HepG2 (cell line): Measurements from ENCODE around the gene GBGT1. TPM values are rescaled to one million over a fixed set of nuclear protein-coding genes. Genes with fewer than 3 reads are reported as not detected.

Experiments
- ATAC-seq: fragments of 200-7000 bp; cut with Tn5 transposase; 3 replicates; pipeline ENCODE4 v1.9.1; 2020; ENCODE audit warnings: mild to moderate bottlenecking, moderate library complexity
- BruUV-seq: library from RNA; stranded (reverse); fragments of 400-500 nt; replicated peaks from 2 replicates; lab custom pipeline; 2021; lab: Mats Ljungman, UMichigan
- CTCF ChIA-PET: fragments of 300-600 bp; formaldehyde crosslinking; extraction: SDS; loops from one replicate; lab custom pipeline; 2021; ENCODE audit warnings: low total read pairs, inconsistent platforms, low intra/inter-chr PET ratio; lab: Yijun Ruan, JAX
- POLR2A ChIA-PET: fragments of 350-600 bp; sonication (Branson Sonifier 250); formaldehyde crosslinking; loops from one replicate; lab custom pipeline; 2020; ENCODE audit warnings: antibody characterized with exemption, inconsistent platforms; lab: Yijun Ruan, JAX
- DNase-seq: peaks from one replicate; pipeline ENCODE4 v3.0.0-alpha.2; 2015; ENCODE audit warnings: low spot score
- FAIRE-seq: peaks from 3 replicates; lab custom pipeline; 2011; peaks lifted over from hg19 to GRCh38; lab: Jason Lieb, UNC
- H2AFZ ChIP-seq: one replicate; pipeline ENCODE4 v1.6.1; 2011; ENCODE audit warnings: low read length, inconsistent platforms
- H3K27ac ChIP-seq: fragments of 300-600 bp; 3 replicates; pipeline ENCODE4 v1.8.0; 2011; ENCODE audit warnings: mixed run types, mild to moderate bottlenecking, mixed read lengths, low read length, inconsistent platforms; ENCODE audit not compliant: insufficient read depth; ENCODE audit errors: extremely low read length
- H3K27me3 ChIP-seq, 2 experiments: fragments of 200-600 bp in 1 of 2; 2 replicates in 1 of 2; 3 replicates in 1 of 2; pipeline versions ENCODE4 v1.6.0 to v1.8.0; 2011; ENCODE audit warnings: low read length in 2 of 2, mild to moderate bottlenecking in 2 of 2, moderate library complexity in 2 of 2, inconsistent platforms in 1 of 2; ENCODE audit not compliant: insufficient read depth in 2 of 2, control insufficient read depth in 1 of 2
- H3K36me3 ChIP-seq, 2 experiments: fragments of 200-600 bp in 1 of 2; replicated peaks in 1 of 2; 2 replicates in 1 of 2; 3 replicates in 1 of 2; pipeline versions ENCODE4 v1.5.1 to v1.8.0; 2011; ENCODE audit warnings: low read length in 2 of 2, inconsistent platforms in 1 of 2; ENCODE audit not compliant: insufficient read depth in 2 of 2, control insufficient read depth in 1 of 2
- H3K4me1 ChIP-seq: 2 replicates; pipeline ENCODE4 v1.5.1; 2012; ENCODE audit warnings: low read length, inconsistent platforms; ENCODE audit not compliant: insufficient read depth
- H3K4me2 ChIP-seq: 2 replicates; pipeline ENCODE4 v1.6.0; 2011; ENCODE audit warnings: low read depth, low read length, inconsistent platforms
- H3K4me3 ChIP-seq, 3 experiments: fragments of 200-600 bp in 1 of 3; sonication (generic), shearing (Covaris generic) in 1 of 3; replicated peaks in 1 of 3; 2 replicates each; pipeline ENCODE4 v1.5.1; 2011 to 2016; ENCODE audit warnings: low read length in 3 of 3, inconsistent platforms in 2 of 3, low read depth in 2 of 3, mild to moderate bottlenecking in 2 of 3, control low read depth in 1 of 3, mixed read lengths in 1 of 3; ENCODE audit not compliant: insufficient read depth in 1 of 3
- H3K79me2 ChIP-seq: one replicate; pipeline ENCODE4 v1.6.1; 2011; ENCODE audit warnings: low read length, inconsistent platforms; ENCODE audit not compliant: insufficient read depth
- H3K9ac ChIP-seq: 2 replicates; pipeline ENCODE4 v1.6.0; 2011; ENCODE audit warnings: mild to moderate bottlenecking, low read depth, low read length, inconsistent platforms; ENCODE audit not compliant: insufficient read depth
- H3K9me3 ChIP-seq: 2 replicates; pipeline ENCODE4 v1.5.1; 2012; ENCODE audit warnings: mild to moderate bottlenecking, low read length
- H4K20me1 ChIP-seq: 2 replicates; pipeline ENCODE4 v1.6.0; 2011; ENCODE audit warnings: inconsistent platforms, mild to moderate bottlenecking, low read length, moderate library complexity; ENCODE audit not compliant: insufficient read depth
- GATAD2A ChIP-seq: IDR thresholded peaks from 2 replicates; pipeline ENCODE4 v1.6.1; 2016
- KDM5B ChIP-seq: sonication (generic); formaldehyde crosslinking; IDR thresholded peaks from 2 replicates; pipeline ENCODE4 v1.4.0; 2020; ENCODE audit warnings: missing genetic modification reagents, mild to moderate bottlenecking, borderline replicate concordance
- MIXL1 ChIP-seq: IDR thresholded peaks from 2 replicates; pipeline ENCODE4 v1.6.1; 2016
- PCBP1 ChIP-seq: fragments of 200-400 bp; formaldehyde crosslinking; IDR thresholded peaks from 2 replicates; pipeline ENCODE4 v1.6.1; 2017; ENCODE audit warnings: mild to moderate bottlenecking, low read depth, low read length, borderline replicate concordance
- PHF8 ChIP-seq: sonication (generic); formaldehyde crosslinking; IDR thresholded peaks from 2 replicates; pipeline ENCODE4 v1.5.0; 2020; ENCODE audit warnings: missing genetic modification reagents
- RBM39 ChIP-seq: fragments of 200-400 bp; formaldehyde crosslinking; IDR thresholded peaks from one replicate; pipeline ENCODE4 v1.6.1; 2018; ENCODE audit warnings: antibody characterized with exemption, mild to moderate bottlenecking, low read depth, low read length; ENCODE audit not compliant: poor library complexity, severe bottlenecking
- REXO4 ChIP-seq: sonication (generic); formaldehyde crosslinking; IDR thresholded peaks from 2 replicates; pipeline ENCODE4 v1.8.0; 2022; ENCODE audit warnings: missing genetic modification reagents, mild to moderate bottlenecking, borderline replicate concordance
- RXRB ChIP-seq: IDR thresholded peaks from 2 replicates; pipeline ENCODE4 v1.6.1; 2016; ENCODE audit warnings: borderline replicate concordance, missing genetic modification reagents, missing compliant biosample characterization
- SMC3 ChIP-seq: IDR thresholded peaks from 2 replicates; pipeline ENCODE4 v1.6.1; 2011; ENCODE audit warnings: low read length, improper control_type of control experiment
- SOX6 ChIP-seq, 2 experiments: fragments of 450-650 bp in 1 of 2; sonication (generic) in 1 of 2; formaldehyde crosslinking in 1 of 2; IDR thresholded peaks; 2 replicates each; pipeline versions ENCODE4 v1.4.0 to v1.6.1; 2017 to 2020; ENCODE audit warnings: antibody characterized with exemption in 1 of 2, mild to moderate bottlenecking in 1 of 2, missing genetic modification reagents in 1 of 2
- STAG1 ChIP-seq: sonication (generic); formaldehyde crosslinking; IDR thresholded peaks from 2 replicates; pipeline ENCODE4 v1.4.0; 2020; ENCODE audit warnings: missing genetic modification reagents
- ZBTB38 ChIP-seq: sonication (generic); formaldehyde crosslinking; IDR thresholded peaks from 2 replicates; pipeline ENCODE4 v1.5.1; 2020; ENCODE audit warnings: mild to moderate bottlenecking, missing genetic modification reagents
- ZNF331 ChIP-seq: sonication (generic); formaldehyde crosslinking; IDR thresholded peaks from 2 replicates; pipeline ENCODE4 v1.4.0; 2020; ENCODE audit warnings: missing genetic modification reagents
- ZNF350 ChIP-seq: sonication (generic); formaldehyde crosslinking; IDR thresholded peaks from 2 replicates; pipeline ENCODE4 v1.4.0; 2020; ENCODE audit warnings: mild to moderate bottlenecking, low read depth, missing genetic modification reagents, borderline replicate concordance
- ZNF589 ChIP-seq: sonication (generic); formaldehyde crosslinking; conservative IDR thresholded peaks from 2 replicates; pipeline ENCODE4 v1.8.0; 2022; ENCODE audit warnings: mild to moderate bottlenecking, moderate library complexity, missing genetic modification reagents
- WGBS: methylation state at CpG from one replicate; pipeline ENCODE4 v1.1.6; 2017; ENCODE audit warnings: low lambda C conversion rate; 5-methylcytosine and 5-hydroxymethylcytosine counted together
- in situ Hi-C: cut with HindIII; loops from 2 replicates; pipeline ENCODE4 v1.10.0; 2017; ENCODE audit warnings: low pct_unique_long_range_greater_than_20kb; ENCODE audit not compliant: extremely low pct_ligation_motif_present
- intact Hi-C: fragments of 100-400 bp; cut with micrococcal nuclease; formaldehyde crosslinking; loops from one replicate; pipeline ENCODE4 v1.10.0; 2022; ENCODE audit not compliant: unreplicated experiment
- polyA plus RNA-seq, 8 experiments: library from polyadenylated mRNA; depleted of rRNA in 3 of 8; stranded (reverse) in 7 of 8; unstranded in 1 of 8; fragments of >200 nt; fragmentation: Illumina TruSeq in 4 of 8; extraction: Trizol in 4 of 8; gene quantifications; 2 replicates each; pipeline versions ENCODE4 v1.2.1 to v1.2.3, GENCODE V29; 2011 to 2016; ENCODE audit warnings: low read depth in 4 of 8, missing spikeins in 1 of 8, mixed read lengths in 1 of 8; ENCODE audit not compliant: insufficient read depth in 1 of 8
- total RNA-seq, 5 experiments: library from RNA; depleted of rRNA; stranded (reverse); fragments of >200 nt; fragmentation: Illumina TruSeq; extraction: Trizol; gene quantifications; 2 replicates each; pipeline ENCODE4 v1.2.3, GENCODE V29; 2016; ENCODE audit warnings: low read depth in 1 of 5
- TF ChIP-seq, protein P1 (sequence below): IDR thresholded peaks from 2 replicates; pipeline ENCODE4 v1.4.0; 2020; ENCODE audit warnings: mild to moderate bottlenecking, missing genetic modification reagents
- TF ChIP-seq, protein P2 (sequence below): sonication (generic); formaldehyde crosslinking; IDR thresholded peaks from 2 replicates; pipeline ENCODE4 v1.4.0; 2020; ENCODE audit warnings: missing genetic modification reagents

Gene GBGT1
- total and polyA plus RNA-seq, 2 of the 13 experiments (the other 11 are each of a cell fraction or from before 2014, with no cell fraction given) = not detected

DNA sequence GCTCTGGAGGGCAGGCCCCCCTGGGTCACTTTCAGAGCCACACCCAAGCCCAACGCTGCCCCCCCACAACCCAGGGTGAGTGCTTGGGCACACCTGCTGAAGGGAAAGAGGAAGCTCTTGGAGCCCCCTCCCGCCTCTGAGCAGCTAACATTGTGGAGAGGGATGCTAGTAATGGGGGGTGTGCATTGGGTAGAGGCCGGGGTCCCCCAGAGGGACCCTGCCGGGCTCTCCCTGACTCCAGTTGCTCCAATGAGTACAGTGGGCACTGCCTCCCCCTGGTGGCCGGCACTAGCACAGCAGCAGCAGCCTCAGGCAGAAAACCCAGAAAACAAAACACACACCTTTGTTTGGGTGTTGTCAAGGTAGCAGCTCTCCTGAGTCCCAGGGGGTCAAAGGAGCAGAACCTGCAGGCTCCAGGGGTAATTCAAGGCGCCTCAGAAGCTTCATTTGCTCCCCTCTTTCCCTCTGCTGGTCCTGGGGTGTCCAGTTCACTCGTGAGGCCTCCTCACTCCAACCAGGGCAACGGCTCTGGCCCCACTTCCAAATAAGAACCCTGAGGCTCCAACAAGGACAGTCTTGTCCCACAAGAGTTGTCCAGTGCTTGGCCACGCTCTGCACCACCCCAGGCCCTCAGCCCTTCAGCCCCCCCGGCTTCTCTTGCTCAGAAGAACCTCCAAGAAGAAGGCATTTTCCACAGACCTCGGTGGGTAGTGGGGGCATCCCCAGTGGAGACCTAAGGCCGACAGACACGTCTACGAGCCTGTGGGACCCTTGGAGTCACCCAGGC lies 16.1 kb downstream of the GBGT1 start:
- WGBS = 10% methylated on average over 12 of the region's 14 CpGs
- Histone ChIP-seq H3K4me1 (peaks cover 59% of the 10 kb centered on the region), H3K27ac (peak overlapping the region; percentile 80), H3K36me3 (no peaks in the 10 kb centered on the region), H3K27me3 (no peaks in the 10 kb centered on the region; a peak in 1 of 5 replicates), H3K9ac (peak overlapping the region; percentile 85), H3K79me2 (peaks cover 5% of the 10 kb centered on the region), H2AFZ (no peak overlapping the region), H3K4me2 (peak overlapping the region; percentile 100), H3K4me3 (peak overlapping the region; percentile 84 to 88 (median 88)), H4K20me1 (peaks cover 9% of the 10 kb centered on the region; the same call in 1 of the 2 replicates), H3K9me3 (no peaks in the 10 kb centered on the region)
- BruUV-seq = TSS peak; percentile 45
- ATAC-seq (peak; percentile 29), DNase-seq (peak; percentile 70), FAIRE-seq (peak; percentile 70)
- CTCF ChIA-PET = interaction anchor here (0.6 to 5.7 kb wide), 3 partner anchors 14 to 126 kb away, joined by 3 to 70 read pairs (median 3); no protein-coding TSS in a partner anchor
- in situ Hi-C loops (loop anchor here (5.0 to 10.0 kb wide), 2 partner anchors 40 to 103 kb away; no protein-coding TSS in a partner anchor), intact Hi-C loops (loop anchor here (5.0 kb wide), 2 partner anchors 105 to 120 kb away; no protein-coding TSS in a partner anchor)
- POLR2A ChIA-PET = no interaction called here
- TF ChIP-seq SOX6 (IDR thresholded peaks at IDR 0.05) = no peak
- TF ChIP-seq SOX6 (CRISPR knock-in tag; IDR thresholded peaks at IDR 0.05) = 0 out of 2 replicates have a peak, but pooled peaks have one; percentile 24
- no peak for TF ChIP-seq REXO4 (CRISPR knock-in tag)
- TF ChIP-seq ZNF350 (CRISPR knock-in tag) = peak; percentile 54; the same call in 1 of the 2 replicates
- TF ChIP-seq ZBTB38 = peak; percentile 37; the same call in 1 of the 2 replicates
- 0 out of 2 replicates have a peak, but pooled peaks have one; percentile 29 for TF ChIP-seq ZNF331 (CRISPR knock-in tag)
- TF ChIP-seq GATAD2A (CRISPR knock-in tag) = no peak
- no peak for TF ChIP-seq MIXL1 (CRISPR knock-in tag)
- TF ChIP-seq, protein P1, sequence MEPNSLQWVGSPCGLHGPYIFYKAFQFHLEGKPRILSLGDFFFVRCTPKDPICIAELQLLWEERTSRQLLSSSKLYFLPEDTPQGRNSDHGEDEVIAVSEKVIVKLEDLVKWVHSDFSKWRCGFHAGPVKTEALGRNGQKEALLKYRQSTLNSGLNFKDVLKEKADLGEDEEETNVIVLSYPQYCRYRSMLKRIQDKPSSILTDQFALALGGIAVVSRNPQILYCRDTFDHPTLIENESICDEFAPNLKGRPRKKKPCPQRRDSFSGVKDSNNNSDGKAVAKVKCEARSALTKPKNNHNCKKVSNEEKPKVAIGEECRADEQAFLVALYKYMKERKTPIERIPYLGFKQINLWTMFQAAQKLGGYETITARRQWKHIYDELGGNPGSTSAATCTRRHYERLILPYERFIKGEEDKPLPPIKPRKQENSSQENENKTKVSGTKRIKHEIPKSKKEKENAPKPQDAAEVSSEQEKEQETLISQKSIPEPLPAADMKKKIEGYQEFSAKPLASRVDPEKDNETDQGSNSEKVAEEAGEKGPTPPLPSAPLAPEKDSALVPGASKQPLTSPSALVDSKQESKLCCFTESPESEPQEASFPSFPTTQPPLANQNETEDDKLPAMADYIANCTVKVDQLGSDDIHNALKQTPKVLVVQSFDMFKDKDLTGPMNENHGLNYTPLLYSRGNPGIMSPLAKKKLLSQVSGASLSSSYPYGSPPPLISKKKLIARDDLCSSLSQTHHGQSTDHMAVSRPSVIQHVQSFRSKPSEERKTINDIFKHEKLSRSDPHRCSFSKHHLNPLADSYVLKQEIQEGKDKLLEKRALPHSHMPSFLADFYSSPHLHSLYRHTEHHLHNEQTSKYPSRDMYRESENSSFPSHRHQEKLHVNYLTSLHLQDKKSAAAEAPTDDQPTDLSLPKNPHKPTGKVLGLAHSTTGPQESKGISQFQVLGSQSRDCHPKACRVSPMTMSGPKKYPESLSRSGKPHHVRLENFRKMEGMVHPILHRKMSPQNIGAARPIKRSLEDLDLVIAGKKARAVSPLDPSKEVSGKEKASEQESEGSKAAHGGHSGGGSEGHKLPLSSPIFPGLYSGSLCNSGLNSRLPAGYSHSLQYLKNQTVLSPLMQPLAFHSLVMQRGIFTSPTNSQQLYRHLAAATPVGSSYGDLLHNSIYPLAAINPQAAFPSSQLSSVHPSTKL = no peak
- TF ChIP-seq PCBP1 = no peak
- peak; percentile 78 for TF ChIP-seq STAG1 (CRISPR knock-in tag)
- TF ChIP-seq RXRB (CRISPR knock-in tag) = peak; percentile 10; the same call in 1 of the 2 replicates
- TF ChIP-seq PHF8 (CRISPR knock-in tag) = 0 out of 2 replicates have a peak, but pooled peaks have one; percentile 7
- TF ChIP-seq KDM5B (CRISPR knock-in tag) = 0 out of 2 replicates have a peak, but pooled peaks have one; percentile 23
- peak; percentile 78 for TF ChIP-seq RBM39
- TF ChIP-seq ZNF589 = no peak
- TF ChIP-seq, protein P2, sequence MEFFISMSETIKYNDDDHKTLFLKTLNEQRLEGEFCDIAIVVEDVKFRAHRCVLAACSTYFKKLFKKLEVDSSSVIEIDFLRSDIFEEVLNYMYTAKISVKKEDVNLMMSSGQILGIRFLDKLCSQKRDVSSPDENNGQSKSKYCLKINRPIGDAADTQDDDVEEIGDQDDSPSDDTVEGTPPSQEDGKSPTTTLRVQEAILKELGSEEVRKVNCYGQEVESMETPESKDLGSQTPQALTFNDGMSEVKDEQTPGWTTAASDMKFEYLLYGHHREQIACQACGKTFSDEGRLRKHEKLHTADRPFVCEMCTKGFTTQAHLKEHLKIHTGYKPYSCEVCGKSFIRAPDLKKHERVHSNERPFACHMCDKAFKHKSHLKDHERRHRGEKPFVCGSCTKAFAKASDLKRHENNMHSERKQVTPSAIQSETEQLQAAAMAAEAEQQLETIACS = peak; percentile 24; the same call in 1 of the 2 replicates
- peak; percentile 58 for TF ChIP-seq SMC3
